Lower leg skin (tissue), 4 donors: ENCODE measurements around the gene MCHR1. TPM values are rescaled to one million over a fixed set of nuclear protein-coding genes. Genes with fewer than 3 reads are reported as not detected.

Experiments used
- DNase-seq, 2 donors: peaks; one replicate each; pipeline ENCODE4 v3.0.0-alpha.2; 2019; ENCODE audit warnings: low spot score in 2 of 2
- H3K4me3 ChIP-seq: fragments of 200-600 bp; sonication (generic); 2 replicates; pipeline ENCODE4 v1.5.1; 2017; ENCODE audit warnings: mild to moderate bottlenecking, low read depth; ENCODE audit not compliant: poor library complexity, severe bottlenecking
- CTCF ChIP-seq, 3 donors: fragments of 450-650 bp; IDR thresholded peaks; one replicate each; pipeline ENCODE4 v1.5.1; 2016; ENCODE audit warnings: antibody characterized with exemption in 3 of 3, mild to moderate bottlenecking in 3 of 3, moderate library complexity in 2 of 3
- POLR2A ChIP-seq, 2 donors: fragments of 450-650 bp; IDR thresholded peaks; one replicate each; pipeline ENCODE4 v1.6.1; 2016 to 2017; ENCODE audit warnings: antibody characterized with exemption in 2 of 2, mild to moderate bottlenecking in 1 of 2, moderate library complexity in 1 of 2
- WGBS, 2 donors: methylation state at CpG; one replicate each; pipeline ENCODE4 v1.1.5; 2018; 5-methylcytosine and 5-hydroxymethylcytosine counted together
- intact Hi-C: fragments of 100-400 bp; cut with DNase I; formaldehyde crosslinking; loops from one replicate; pipeline ENCODE4 v1.15.0; 2023; ENCODE audit warnings: low total_unique reads
- total RNA-seq, 4 donors: library from RNA; depleted of rRNA; stranded (reverse); fragments of >200 nt; gene quantifications; one replicate each; pipeline ENCODE4 v1.1.0, GENCODE V29; 2016

The MCHR1 gene
- total RNA-seq, 4 donors from 2014 or later: 0.19 to 0.58 (median 0.41) TPM

GRCh38 chr22:40642316-40642715, 37.0 kb upstream of the MCHR1 start:
- TF ChIP-seq CTCF (IDR thresholded peaks at IDR 0.05) (no peak), POLR2A (IDR thresholded peaks at IDR 0.05) (no peak)
- intact Hi-C loops: no loop called here

GRCh38 chr22:40645579-40646197, 33.6 kb upstream of the MCHR1 start:
- intact Hi-C loops: loop anchor here (2.0 kb wide), 1 partner anchor 207 kb away; no protein-coding TSS in a partner anchor
- 67 to 75% methylated on average over 4 of the region's 4 CpGs for WGBS, 2 donors
- no peak overlapping the region for H3K4me3 ChIP-seq
- DNase-seq: no peak
- TF ChIP-seq CTCF (IDR thresholded peaks at IDR 0.05) (no peak), POLR2A (IDR thresholded peaks at IDR 0.05) (no peak)

More at GRCh38 chr22:40642316-40642715, 37.0 kb upstream of the MCHR1 start:
- no peak overlapping the region for H3K4me3 ChIP-seq
- DNase-seq: peak in 1 of 2 donors; percentile 48
- 94 to 96% methylated on average over 4 of the region's 4 CpGs for WGBS, 2 donors

GRCh38 chr22:40648386-40648785, 30.9 kb upstream of the MCHR1 start:
- TF ChIP-seq POLR2A (IDR thresholded peaks at IDR 0.05): no peak
- no peak for TF ChIP-seq CTCF (IDR thresholded peaks at IDR 0.05)
- H3K4me3 ChIP-seq: no peak overlapping the region
- 52 to 62% methylated on average over 10 of the region's 10 CpGs for WGBS, 2 donors
- intact Hi-C loops: no loop called here
- no peak for DNase-seq

GRCh38 chr22:40651057-40651456, 28.2 kb upstream of the MCHR1 start:
- no peak for DNase-seq
- no peak overlapping the region for H3K4me3 ChIP-seq
- TF ChIP-seq CTCF (IDR thresholded peaks at IDR 0.05): no peak
- no peak for TF ChIP-seq POLR2A (IDR thresholded peaks at IDR 0.05)
- 48 to 51% methylated on average over 2 of the region's 2 CpGs for WGBS, 2 donors
- intact Hi-C loops: loop anchor here (10.0 kb wide), 1 partner anchor 54 kb away; no protein-coding TSS in a partner anchor

GRCh38 chr22:40651563-40652501, 27.5 kb upstream of the MCHR1 start:
- 11 to 13% methylated on average over 24 to 33 of the region's 33 CpGs for WGBS, 2 donors
- H3K4me3 ChIP-seq: peak overlapping the region; percentile 32
- intact Hi-C loops: loop anchor here (10.0 kb wide), 1 partner anchor 53 kb away; no protein-coding TSS in a partner anchor
- peak; percentile 96 to 99 for DNase-seq
- TF ChIP-seq CTCF (IDR thresholded peaks at IDR 0.05) (no peak), POLR2A (IDR thresholded peaks at IDR 0.05) (peak in 1 of 2 donors; percentile 21)
